ENCODE data around the gene CTNS. TPM values are rescaled to one million over a fixed set of nuclear protein-coding genes. Genes with fewer than 3 reads are reported as not detected.

CTNS gene
- total RNA-seq, 1 donor from 2014 or later: 5.9 TPM

GRCh38 chr17:3645310-3645709 is 8.8 kb downstream of the CTNS start:
- H3K4me3 ChIP-seq (ENCODE audit: low read depth, low read length): no peak overlapping the region
- no peak for DNase-seq (ENCODE audit: low read depth)
- no peak for TF ChIP-seq CTCF (conservative IDR thresholded peaks at IDR 0.05; ENCODE audit: low read depth, low read length)

- DNase-seq (ENCODE audit: low read depth): no peak
- H3K4me3 ChIP-seq (ENCODE audit: low read depth, low read length): no peak overlapping the region
- TF ChIP-seq CTCF (conservative IDR thresholded peaks at IDR 0.05; ENCODE audit: low read depth, low read length): no peak
Observed at GRCh38 chr17:3647251-3647650, 10.7 kb downstream of the CTNS start.

GRCh38 chr17:3647769-3648555 is 11.4 kb downstream of the CTNS start:
- no peak overlapping the region for H3K4me3 ChIP-seq (ENCODE audit: low read depth, low read length)
- peak; percentile 64 for TF ChIP-seq CTCF (conservative IDR thresholded peaks at IDR 0.05; ENCODE audit: low read depth, low read length)
- DNase-seq (ENCODE audit: low read depth): no peak

GRCh38 chr17:3655766-3656165 is 19.2 kb downstream of the CTNS start:
- H3K4me3 ChIP-seq (ENCODE audit: low read depth, low read length): no peak overlapping the region
- TF ChIP-seq CTCF (conservative IDR thresholded peaks at IDR 0.05; ENCODE audit: low read depth, low read length): no peak
- DNase-seq (ENCODE audit: low read depth): no peak

GRCh38 chr17:3656353-3656752 is 19.8 kb downstream of the CTNS start:
- H3K4me3 ChIP-seq (ENCODE audit: low read depth, low read length): no peak overlapping the region
- no peak for DNase-seq (ENCODE audit: low read depth)
- no peak for TF ChIP-seq CTCF (conservative IDR thresholded peaks at IDR 0.05; ENCODE audit: low read depth, low read length)

GRCh38 chr17:3656755-3657587 is 20.4 kb downstream of the CTNS start:
- DNase-seq (ENCODE audit: low read depth): no peak
- TF ChIP-seq CTCF (conservative IDR thresholded peaks at IDR 0.05; ENCODE audit: low read depth, low read length): no peak
- H3K4me3 ChIP-seq (ENCODE audit: low read depth, low read length): no peak overlapping the region
